NB4 (cell line): Measurements from ENCODE around the gene STX2.

Source experiments
- CTCF ChIP-seq: IDR thresholded peaks from one replicate; pipeline ENCODE4 v1.5.1; 2012; ENCODE audit warnings: low read depth, low read length
- MAX ChIP-seq: IDR thresholded peaks from 2 replicates; pipeline ENCODE4 v1.6.1; 2011; ENCODE audit warnings: low read depth, low read length
- POLR2A ChIP-seq: IDR thresholded peaks from 2 replicates; pipeline ENCODE4 v1.6.1; 2011; ENCODE audit warnings: mild to moderate bottlenecking; ENCODE audit not compliant: insufficient read length; ENCODE audit errors: extremely low read depth

DNA sequence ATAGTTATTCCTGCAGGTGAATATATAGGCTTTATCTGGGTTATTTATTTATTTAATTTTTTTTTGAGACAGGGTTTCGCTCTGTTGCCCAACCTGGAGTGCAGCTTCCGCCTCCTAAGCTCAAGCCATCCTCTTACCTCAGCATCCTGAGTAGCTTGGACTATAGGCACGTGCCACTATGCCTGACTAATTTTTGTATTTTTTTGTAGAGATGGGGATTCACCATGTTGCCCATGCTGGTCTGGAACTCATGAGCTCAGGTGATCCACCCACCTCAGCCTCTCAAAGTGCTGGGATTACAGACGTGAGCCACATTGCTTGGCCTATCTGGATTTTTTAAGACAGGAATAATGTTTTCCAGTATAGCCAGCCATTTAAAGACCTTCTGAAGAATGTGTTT, 34.8 kb upstream of the STX2 start:
- TF ChIP-seq CTCF (no peak), POLR2A (no peak), MAX (no peak)
